ENCODE measurements around the gene C7orf25. TPM values are rescaled to one million over a fixed set of nuclear protein-coding genes. Genes with fewer than 3 reads are reported as not detected.
A peak's percentile ranks its signal among the peaks of the same experiment; 100 is the strongest.

The C7orf25 gene
- total RNA-seq, 1 experiment from 2014 or later: 5.5 TPM

DNA sequence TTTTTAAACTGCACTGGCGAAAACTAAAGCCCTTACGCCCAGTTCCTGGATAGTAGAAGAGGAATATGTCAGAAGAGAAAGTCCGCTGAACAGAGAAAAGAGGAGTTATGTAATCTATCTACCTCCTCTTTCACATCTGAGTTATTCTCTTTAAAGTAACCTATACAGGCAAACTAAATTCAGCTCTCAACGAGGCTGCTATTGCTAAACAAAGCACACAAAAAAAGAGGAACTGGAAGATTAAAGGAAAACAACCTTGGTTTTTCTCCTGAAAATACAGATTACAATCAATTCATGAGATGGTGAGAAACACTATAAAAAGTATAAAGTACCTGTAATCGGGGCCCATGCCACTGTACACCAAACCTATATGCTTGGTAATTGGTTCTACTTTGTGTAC, 14.3 kb upstream of the C7orf25 start:
- H3K4me1 Mint-ChIP-seq: peaks cover 27% of the 10 kb centered on the region
- ChIA-PET CTCF (interaction anchor here (1.1 kb wide), 1 partner anchor 15 kb away, joined by 7 read pairs; no protein-coding TSS in a partner anchor), POLR2A (no interaction called here)
- H3K27me3 Mint-ChIP-seq (ENCODE audit: low read depth): no peaks in the 10 kb centered on the region
- ATAC-seq (no peak), DNase-seq (ENCODE audit: low spot score) (no peak)
- H3K4me3 Mint-ChIP-seq: no peak overlapping the region
- TF ChIP-seq ZBTB21 (CRISPR knock-in tag; IDR thresholded peaks at IDR 0.05; ENCODE audit: borderline replicate concordance): no peak
- no peak for TF ChIP-seq GRHL2 (CRISPR knock-in tag; IDR thresholded peaks at IDR 0.05; ENCODE audit: insufficient replicate concordance, severe bottlenecking)
- TF ChIP-seq, protein P1, sequence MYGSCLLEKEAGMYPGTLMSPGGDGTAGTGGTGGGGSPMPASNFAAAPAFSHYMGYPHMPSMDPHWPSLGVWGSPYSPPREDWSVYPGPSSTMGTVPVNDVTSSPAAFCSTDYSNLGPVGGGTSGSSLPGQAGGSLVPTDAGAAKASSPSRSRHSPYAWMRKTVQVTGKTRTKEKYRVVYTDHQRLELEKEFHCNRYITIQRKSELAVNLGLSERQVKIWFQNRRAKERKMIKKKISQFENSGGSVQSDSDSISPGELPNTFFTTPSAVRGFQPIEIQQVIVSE (CRISPR knock-in tag; IDR thresholded peaks at IDR 0.05; ENCODE audit: borderline replicate concordance): no peak
- H3K27ac Mint-ChIP-seq: no peak overlapping the region
- peaks cover 62% of the 10 kb centered on the region for H3K36me3 Mint-ChIP-seq
- H3K9me3 Mint-ChIP-seq: no peaks in the 10 kb centered on the region

DNA sequence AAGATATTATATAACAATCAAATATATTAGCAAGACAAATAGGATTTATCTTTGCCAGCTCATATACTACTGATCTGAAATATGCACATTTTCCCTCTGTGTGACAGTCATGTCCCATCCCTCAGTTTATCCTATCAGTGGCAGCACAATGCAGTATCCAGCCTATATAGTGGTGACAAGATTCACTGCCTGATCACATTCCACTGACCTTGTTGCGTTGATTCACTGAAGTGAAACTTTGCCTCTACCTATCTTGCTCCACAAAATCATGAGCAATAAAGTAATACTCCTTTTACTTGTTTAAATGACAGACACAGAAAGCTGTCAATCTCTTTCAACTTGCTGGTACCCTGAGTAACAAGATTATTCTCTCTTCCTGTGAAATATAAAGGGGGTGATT, 13.8 kb upstream of the C7orf25 start:
- ChIA-PET CTCF (interaction anchor here (1.1 kb wide), 1 partner anchor 16 kb away, joined by 7 read pairs; no protein-coding TSS in a partner anchor), POLR2A (no interaction called here)
- no peak for DNase-seq (ENCODE audit: low spot score)
- Mint-ChIP-seq H3K36me3 (peaks cover 67% of the 10 kb centered on the region), H3K4me3 (no peak overlapping the region), H3K27me3 (ENCODE audit: low read depth) (no peaks in the 10 kb centered on the region), H3K9me3 (no peaks in the 10 kb centered on the region), H3K27ac (peak overlapping the region; percentile 85; the same call in 1 of the 2 replicates), H3K4me1 (peaks cover 24% of the 10 kb centered on the region)
- no peak for ATAC-seq
- TF ChIP-seq CBFB (CRISPR knock-in tag; IDR thresholded peaks at IDR 0.05; ENCODE audit: low read depth) (no peak), MXD4 (CRISPR knock-in tag; IDR thresholded peaks at IDR 0.05; ENCODE audit: borderline replicate concordance) (no peak), FOXP1 (CRISPR knock-in tag; IDR thresholded peaks at IDR 0.05; ENCODE audit: borderline replicate concordance) (no peak), GTF2I (CRISPR knock-in tag; conservative IDR thresholded peaks at IDR 0.05) (no peak), JAZF1 (CRISPR knock-in tag; IDR thresholded peaks at IDR 0.05) (no peak), ZNF232 (CRISPR knock-in tag; IDR thresholded peaks at IDR 0.05) (no peak), GABPB1 (CRISPR knock-in tag; IDR thresholded peaks at IDR 0.05) (no peak), SMAD4 (CRISPR knock-in tag; IDR thresholded peaks at IDR 0.05) (no peak)
- TF ChIP-seq, protein P2, sequence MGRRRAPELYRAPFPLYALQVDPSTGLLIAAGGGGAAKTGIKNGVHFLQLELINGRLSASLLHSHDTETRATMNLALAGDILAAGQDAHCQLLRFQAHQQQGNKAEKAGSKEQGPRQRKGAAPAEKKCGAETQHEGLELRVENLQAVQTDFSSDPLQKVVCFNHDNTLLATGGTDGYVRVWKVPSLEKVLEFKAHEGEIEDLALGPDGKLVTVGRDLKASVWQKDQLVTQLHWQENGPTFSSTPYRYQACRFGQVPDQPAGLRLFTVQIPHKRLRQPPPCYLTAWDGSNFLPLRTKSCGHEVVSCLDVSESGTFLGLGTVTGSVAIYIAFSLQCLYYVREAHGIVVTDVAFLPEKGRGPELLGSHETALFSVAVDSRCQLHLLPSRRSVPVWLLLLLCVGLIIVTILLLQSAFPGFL (CRISPR knock-in tag; IDR thresholded peaks at IDR 0.05; ENCODE audit: borderline replicate concordance): no peak
- TF ChIP-seq, protein P3, sequence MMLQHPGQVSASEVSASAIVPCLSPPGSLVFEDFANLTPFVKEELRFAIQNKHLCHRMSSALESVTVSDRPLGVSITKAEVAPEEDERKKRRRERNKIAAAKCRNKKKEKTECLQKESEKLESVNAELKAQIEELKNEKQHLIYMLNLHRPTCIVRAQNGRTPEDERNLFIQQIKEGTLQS (CRISPR knock-in tag; conservative IDR thresholded peaks at IDR 0.05): no peak
- TF ChIP-seq, protein P4, sequence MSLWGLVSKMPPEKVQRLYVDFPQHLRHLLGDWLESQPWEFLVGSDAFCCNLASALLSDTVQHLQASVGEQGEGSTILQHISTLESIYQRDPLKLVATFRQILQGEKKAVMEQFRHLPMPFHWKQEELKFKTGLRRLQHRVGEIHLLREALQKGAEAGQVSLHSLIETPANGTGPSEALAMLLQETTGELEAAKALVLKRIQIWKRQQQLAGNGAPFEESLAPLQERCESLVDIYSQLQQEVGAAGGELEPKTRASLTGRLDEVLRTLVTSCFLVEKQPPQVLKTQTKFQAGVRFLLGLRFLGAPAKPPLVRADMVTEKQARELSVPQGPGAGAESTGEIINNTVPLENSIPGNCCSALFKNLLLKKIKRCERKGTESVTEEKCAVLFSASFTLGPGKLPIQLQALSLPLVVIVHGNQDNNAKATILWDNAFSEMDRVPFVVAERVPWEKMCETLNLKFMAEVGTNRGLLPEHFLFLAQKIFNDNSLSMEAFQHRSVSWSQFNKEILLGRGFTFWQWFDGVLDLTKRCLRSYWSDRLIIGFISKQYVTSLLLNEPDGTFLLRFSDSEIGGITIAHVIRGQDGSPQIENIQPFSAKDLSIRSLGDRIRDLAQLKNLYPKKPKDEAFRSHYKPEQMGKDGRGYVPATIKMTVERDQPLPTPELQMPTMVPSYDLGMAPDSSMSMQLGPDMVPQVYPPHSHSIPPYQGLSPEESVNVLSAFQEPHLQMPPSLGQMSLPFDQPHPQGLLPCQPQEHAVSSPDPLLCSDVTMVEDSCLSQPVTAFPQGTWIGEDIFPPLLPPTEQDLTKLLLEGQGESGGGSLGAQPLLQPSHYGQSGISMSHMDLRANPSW (CRISPR knock-in tag; conservative IDR thresholded peaks at IDR 0.05; ENCODE audit: low read depth): no peak
- TF ChIP-seq, protein P5, sequence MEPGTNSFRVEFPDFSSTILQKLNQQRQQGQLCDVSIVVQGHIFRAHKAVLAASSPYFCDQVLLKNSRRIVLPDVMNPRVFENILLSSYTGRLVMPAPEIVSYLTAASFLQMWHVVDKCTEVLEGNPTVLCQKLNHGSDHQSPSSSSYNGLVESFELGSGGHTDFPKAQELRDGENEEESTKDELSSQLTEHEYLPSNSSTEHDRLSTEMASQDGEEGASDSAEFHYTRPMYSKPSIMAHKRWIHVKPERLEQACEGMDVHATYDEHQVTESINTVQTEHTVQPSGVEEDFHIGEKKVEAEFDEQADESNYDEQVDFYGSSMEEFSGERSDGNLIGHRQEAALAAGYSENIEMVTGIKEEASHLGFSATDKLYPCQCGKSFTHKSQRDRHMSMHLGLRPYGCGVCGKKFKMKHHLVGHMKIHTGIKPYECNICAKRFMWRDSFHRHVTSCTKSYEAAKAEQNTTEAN (CRISPR knock-in tag; IDR thresholded peaks at IDR 0.05): no peak

DNA sequence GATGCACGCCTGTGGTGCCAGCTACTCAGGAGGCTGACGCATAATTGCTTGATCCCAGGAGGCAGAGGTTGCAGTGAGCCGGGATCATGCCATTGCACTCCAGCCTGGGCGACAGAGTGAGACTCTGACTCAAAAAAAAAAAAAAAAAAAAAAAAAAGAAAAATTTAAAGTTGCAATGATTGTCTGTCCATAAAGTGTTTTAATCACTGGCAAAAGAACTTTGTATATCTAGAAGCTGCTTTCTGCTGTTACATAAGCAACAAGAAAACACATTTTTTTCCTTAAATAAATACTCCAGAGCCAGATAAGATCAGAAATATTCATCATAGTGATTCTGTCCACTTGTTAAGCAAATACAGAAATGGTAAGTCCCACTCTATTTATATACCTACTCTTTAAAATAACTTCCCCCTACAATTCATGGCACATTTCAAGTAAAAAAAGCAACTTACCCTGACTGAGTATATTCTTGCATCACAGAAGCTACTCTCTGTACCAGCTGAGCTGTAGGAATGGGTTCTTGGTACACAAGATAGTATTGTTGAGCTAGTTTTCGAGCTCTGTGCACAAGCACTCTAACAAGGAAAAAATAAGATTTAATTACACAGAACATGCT, 12.5 kb upstream of the C7orf25 start:
- no peak for ATAC-seq
- Mint-ChIP-seq H3K4me3 (no peak overlapping the region), H3K27ac (peak overlapping the region; percentile 86), H3K36me3 (peaks cover 80% of the 10 kb centered on the region), H3K4me1 (peaks cover 15% of the 10 kb centered on the region), H3K9me3 (no peaks in the 10 kb centered on the region), H3K27me3 (ENCODE audit: low read depth) (no peaks in the 10 kb centered on the region)
- ChIA-PET POLR2A (no interaction called here), CTCF (no interaction called here)
- no peak for DNase-seq (ENCODE audit: low spot score)
- TF ChIP-seq NFYB (CRISPR knock-in tag; conservative IDR thresholded peaks at IDR 0.05; ENCODE audit: low read depth): no peak
- TF ChIP-seq ZNF423 (CRISPR knock-in tag; IDR thresholded peaks at IDR 0.05): no peak
- TF ChIP-seq, protein P6, sequence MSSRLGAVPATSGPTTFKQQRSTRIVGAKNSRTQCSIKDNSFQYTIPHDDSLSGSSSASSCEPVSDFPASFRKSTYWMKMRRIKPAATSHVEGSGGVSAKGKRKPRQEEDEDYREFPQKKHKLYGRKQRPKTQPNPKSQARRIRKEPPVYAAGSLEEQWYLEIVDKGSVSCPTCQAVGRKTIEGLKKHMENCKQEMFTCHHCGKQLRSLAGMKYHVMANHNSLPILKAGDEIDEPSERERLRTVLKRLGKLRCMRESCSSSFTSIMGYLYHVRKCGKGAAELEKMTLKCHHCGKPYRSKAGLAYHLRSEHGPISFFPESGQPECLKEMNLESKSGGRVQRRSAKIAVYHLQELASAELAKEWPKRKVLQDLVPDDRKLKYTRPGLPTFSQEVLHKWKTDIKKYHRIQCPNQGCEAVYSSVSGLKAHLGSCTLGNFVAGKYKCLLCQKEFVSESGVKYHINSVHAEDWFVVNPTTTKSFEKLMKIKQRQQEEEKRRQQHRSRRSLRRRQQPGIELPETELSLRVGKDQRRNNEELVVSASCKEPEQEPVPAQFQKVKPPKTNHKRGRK (CRISPR knock-in tag; IDR thresholded peaks at IDR 0.05; ENCODE audit: borderline replicate concordance): no peak
- TF ChIP-seq, protein P7, sequence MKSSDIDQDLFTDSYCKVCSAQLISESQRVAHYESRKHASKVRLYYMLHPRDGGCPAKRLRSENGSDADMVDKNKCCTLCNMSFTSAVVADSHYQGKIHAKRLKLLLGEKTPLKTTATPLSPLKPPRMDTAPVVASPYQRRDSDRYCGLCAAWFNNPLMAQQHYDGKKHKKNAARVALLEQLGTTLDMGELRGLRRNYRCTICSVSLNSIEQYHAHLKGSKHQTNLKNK (CRISPR knock-in tag; IDR thresholded peaks at IDR 0.05): no peak
